GM12878 (cell line): Measurements from ENCODE around the gene TNFAIP3. TPM values are rescaled to one million over a fixed set of nuclear protein-coding genes. Genes with fewer than 3 reads are reported as not detected.
A peak's percentile ranks its signal among the peaks of the same experiment; 100 is the strongest.

Source experiments
- BACH1 ChIP-seq: fragments of 450-650 bp; IDR thresholded peaks from 2 replicates; pipeline ENCODE4 v1.6.1; 2017; ENCODE audit warnings: mild to moderate bottlenecking, borderline replicate concordance
- CBFB ChIP-seq: IDR thresholded peaks from 2 replicates; pipeline ENCODE4 v1.6.1; 2016; ENCODE audit warnings: antibody characterized with exemption, low read depth
- ESRRA ChIP-seq: IDR thresholded peaks from 2 replicates; pipeline ENCODE4 v1.6.1; 2012; ENCODE audit warnings: mild to moderate bottlenecking, low read length, improper control_type of control experiment
- EZH2 ChIP-seq: IDR thresholded peaks from 2 replicates; pipeline ENCODE4 v1.6.1; 2012; ENCODE audit warnings: low read depth, mild to moderate bottlenecking, control low read depth, inconsistent platforms, low read length, borderline replicate concordance; ENCODE audit not compliant: control insufficient read depth
- LARP7 ChIP-seq: fragments of 450-650 bp; IDR thresholded peaks from 2 replicates; pipeline ENCODE4 v1.6.1; 2017; ENCODE audit warnings: mild to moderate bottlenecking
- POU2F2 ChIP-seq: IDR thresholded peaks from 3 replicates; pipeline ENCODE4 v1.6.1; 2011; ENCODE audit warnings: low read depth, mild to moderate bottlenecking, low read length, borderline replicate concordance
- RELB ChIP-seq: fragments of 450-650 bp; IDR thresholded peaks from 2 replicates; pipeline ENCODE4 v1.6.1; 2017; ENCODE audit warnings: low read depth, mild to moderate bottlenecking, moderate library complexity
- RFX5 ChIP-seq: IDR thresholded peaks from 2 replicates; pipeline ENCODE4 v1.6.1; 2011; ENCODE audit warnings: low read depth, low read length, improper control_type of control experiment
- SKIL ChIP-seq: fragments of 450-650 bp; IDR thresholded peaks from 2 replicates; pipeline ENCODE4 v1.6.1; 2017; ENCODE audit warnings: mild to moderate bottlenecking, low read depth, inconsistent platforms; ENCODE audit not compliant: poor library complexity, severe bottlenecking
- SMAD1 ChIP-seq: fragments of 450-650 bp; IDR thresholded peaks from 2 replicates; pipeline ENCODE4 v1.6.1; 2018; ENCODE audit warnings: mild to moderate bottlenecking, low read depth; ENCODE audit not compliant: partially characterized antibody
- SP1 ChIP-seq: IDR thresholded peaks from one replicate; pipeline ENCODE4 v1.6.1; 2011; ENCODE audit warnings: low read depth, low read length
- TAF1 ChIP-seq: IDR thresholded peaks from 2 replicates; pipeline ENCODE4 v1.6.1; 2011; ENCODE audit warnings: mild to moderate bottlenecking, low read depth, low read length, borderline replicate concordance
- WRNIP1 ChIP-seq: IDR thresholded peaks from 2 replicates; pipeline ENCODE4 v1.6.1; 2011; ENCODE audit warnings: low read depth, low read length, improper control_type of control experiment, borderline replicate concordance
- ZBED1 ChIP-seq: IDR thresholded peaks from 2 replicates; pipeline ENCODE4 v1.6.1; 2016; ENCODE audit warnings: borderline replicate concordance
- ZNF687 ChIP-seq: fragments of 450-650 bp; IDR thresholded peaks from 2 replicates; pipeline ENCODE4 v1.6.1; 2017; ENCODE audit warnings: mild to moderate bottlenecking, moderate library complexity
- polyA plus RNA-seq, 11 experiments: library from polyadenylated mRNA; depleted of rRNA in 4 of 11; unstranded in 6 of 11; stranded (reverse) in 5 of 11; fragments of >200 nt; fragmentation: Nextera tagmentation in 4 of 11; fragmentation: Illumina TruSeq in 1 of 11; extraction: Ambion mirVana in 4 of 11; extraction: Trizol in 1 of 11; gene quantifications; 1 replicate in 1 of 11; 2 replicates in 10 of 11; pipeline versions ENCODE4 v1.2.1 to v1.2.3, GENCODE V29; 2011 to 2016; ENCODE audit warnings: inconsistent platforms in 2 of 11, missing spikeins in 2 of 11, low read depth in 1 of 11
- total RNA-seq, 4 experiments: library from RNA; depleted of rRNA in 3 of 4; stranded (reverse); fragments of >200 nt in 3 of 4; fragmentation: Illumina TruSeq in 1 of 4; extraction: Trizol in 1 of 4; gene quantifications; 2 replicates each; pipeline versions ENCODE4 v1.2.1 to v1.2.3, GENCODE V29; 2013 to 2021
- TF ChIP-seq, protein P1 (sequence below): fragments of 450-650 bp; IDR thresholded peaks from 2 replicates; pipeline ENCODE4 v1.6.1; 2018; ENCODE audit warnings: mild to moderate bottlenecking, low read depth, moderate library complexity; ENCODE audit not compliant: partially characterized antibody

The TNFAIP3 gene
- total and polyA plus RNA-seq, 10 of the 15 experiments (the other 5 are each of a cell fraction or from before 2014, with no cell fraction given), result 18.0 to 350 (median 127) TPM

DNA sequence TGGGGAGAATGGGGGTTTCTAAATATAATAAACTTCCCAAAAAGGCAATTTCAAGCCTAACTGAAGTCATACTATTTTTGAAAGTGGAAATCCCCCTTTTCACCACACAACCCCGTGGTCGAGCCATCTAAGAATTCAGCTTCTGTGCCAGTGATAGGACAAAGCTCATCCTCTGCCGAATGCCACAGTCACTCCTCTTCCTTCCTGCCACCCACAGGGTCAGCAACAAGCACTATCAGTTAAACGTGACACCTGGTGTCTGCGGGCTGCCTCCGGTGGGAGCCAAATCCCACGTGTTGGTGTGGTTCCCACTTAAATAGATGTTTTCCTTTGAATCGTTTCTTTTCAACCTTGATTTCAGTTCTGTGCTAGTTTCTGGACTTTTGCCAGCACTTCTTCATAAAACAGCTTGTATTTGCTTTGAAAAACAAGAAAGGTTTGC lies 60.7 kb downstream of the TNFAIP3 start (continued):
- peak; percentile 43; the same call in 1 of the 2 replicates for TF ChIP-seq BACH1
- TF ChIP-seq LARP7, result no peak
- 0 out of 2 replicates have a peak, but pooled peaks have one; percentile 30 for TF ChIP-seq WRNIP1
- TF ChIP-seq SMAD1, result peak; percentile 88
- TF ChIP-seq ZBED1, result peak; percentile 94; the same call in 1 of the 2 replicates
- peak; percentile 73 for TF ChIP-seq ZNF687
- TF ChIP-seq, protein P1, sequence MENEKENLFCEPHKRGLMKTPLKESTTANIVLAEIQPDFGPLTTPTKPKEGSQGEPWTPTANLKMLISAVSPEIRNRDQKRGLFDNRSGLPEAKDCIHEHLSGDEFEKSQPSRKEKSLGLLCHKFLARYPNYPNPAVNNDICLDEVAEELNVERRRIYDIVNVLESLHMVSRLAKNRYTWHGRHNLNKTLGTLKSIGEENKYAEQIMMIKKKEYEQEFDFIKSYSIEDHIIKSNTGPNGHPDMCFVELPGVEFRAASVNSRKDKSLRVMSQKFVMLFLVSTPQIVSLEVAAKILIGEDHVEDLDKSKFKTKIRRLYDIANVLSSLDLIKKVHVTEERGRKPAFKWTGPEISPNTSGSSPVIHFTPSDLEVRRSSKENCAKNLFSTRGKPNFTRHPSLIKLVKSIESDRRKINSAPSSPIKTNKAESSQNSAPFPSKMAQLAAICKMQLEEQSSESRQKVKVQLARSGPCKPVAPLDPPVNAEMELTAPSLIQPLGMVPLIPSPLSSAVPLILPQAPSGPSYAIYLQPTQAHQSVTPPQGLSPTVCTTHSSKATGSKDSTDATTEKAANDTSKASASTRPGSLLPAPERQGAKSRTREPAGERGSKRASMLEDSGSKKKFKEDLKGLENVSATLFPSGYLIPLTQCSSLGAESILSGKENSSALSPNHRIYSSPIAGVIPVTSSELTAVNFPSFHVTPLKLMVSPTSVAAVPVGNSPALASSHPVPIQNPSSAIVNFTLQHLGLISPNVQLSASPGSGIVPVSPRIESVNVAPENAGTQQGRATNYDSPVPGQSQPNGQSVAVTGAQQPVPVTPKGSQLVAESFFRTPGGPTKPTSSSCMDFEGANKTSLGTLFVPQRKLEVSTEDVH, result no peak
- TF ChIP-seq SKIL, result peak; percentile 93
- TF ChIP-seq SP1, result peak; percentile 75
- TF ChIP-seq TAF1, result no peak; the same call in 1 of the 2 replicates
- peak; percentile 98 for TF ChIP-seq RELB
- TF ChIP-seq EZH2, result 0 out of 2 replicates have a peak, but pooled peaks have one; percentile 46
- TF ChIP-seq POU2F2, result peak; percentile 91; the same call in 2 of the 3 replicates
- TF ChIP-seq RFX5, result no peak
- peak; percentile 79 for TF ChIP-seq CBFB
- TF ChIP-seq ESRRA, result no peak
